ENCODE data around the gene SHOC2.

DNA sequence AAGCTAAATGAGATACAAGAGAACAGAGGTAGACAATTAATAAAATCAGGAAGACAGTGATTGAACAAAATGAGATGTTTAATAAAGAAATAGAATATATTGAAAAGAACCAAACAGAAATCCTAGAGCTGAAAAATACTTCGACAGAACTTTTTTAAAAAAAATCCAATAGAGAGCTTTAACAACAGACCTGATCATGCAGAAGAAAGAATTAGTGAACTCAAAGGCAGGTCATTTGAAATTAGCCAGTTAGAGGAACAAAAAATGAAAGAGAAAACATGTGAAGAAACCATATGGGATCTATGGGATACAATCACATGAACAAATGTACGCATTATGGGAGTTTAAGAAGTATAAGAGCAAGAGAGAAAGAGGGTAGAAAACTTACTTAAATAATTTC is 120.1 kb downstream of the SHOC2 start:
- TF ChIP-seq POLR2A (IDR thresholded peaks at IDR 0.05; ENCODE audit: low read depth, low read length) (no peak), PAX5 (IDR thresholded peaks at IDR 0.05; ENCODE audit: insufficient read depth, low read length, severe bottlenecking) (no peak), TAF1 (IDR thresholded peaks at IDR 0.05; ENCODE audit: low read depth, low read length) (no peak), POLR2AphosphoS5 (IDR thresholded peaks at IDR 0.05; ENCODE audit: low read depth, low read length) (no peak)
